Measurements from ENCODE around the gene HIP1R.

The HIP1R gene

DNA sequence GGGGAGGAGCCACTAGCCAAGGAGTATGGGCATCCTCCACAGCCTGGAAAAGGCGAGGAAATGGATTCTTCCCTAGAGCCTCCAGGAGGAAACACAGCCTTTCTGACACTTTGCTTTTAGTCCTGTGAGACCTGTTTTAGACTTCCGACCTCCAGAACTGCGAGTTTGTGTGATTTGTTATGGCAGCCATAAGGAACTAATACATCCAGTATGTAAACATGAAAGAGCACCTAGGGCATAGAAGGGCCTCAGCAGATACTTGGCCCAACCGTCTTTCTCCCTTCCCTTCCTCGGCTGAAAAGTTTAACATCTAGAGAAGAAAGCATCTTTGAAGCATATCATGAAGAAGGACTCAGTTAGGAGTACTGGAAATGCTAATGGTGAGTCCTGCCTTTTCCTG is 3.6 kb downstream of the HIP1R start:
- TF ChIP-seq, protein P1, sequence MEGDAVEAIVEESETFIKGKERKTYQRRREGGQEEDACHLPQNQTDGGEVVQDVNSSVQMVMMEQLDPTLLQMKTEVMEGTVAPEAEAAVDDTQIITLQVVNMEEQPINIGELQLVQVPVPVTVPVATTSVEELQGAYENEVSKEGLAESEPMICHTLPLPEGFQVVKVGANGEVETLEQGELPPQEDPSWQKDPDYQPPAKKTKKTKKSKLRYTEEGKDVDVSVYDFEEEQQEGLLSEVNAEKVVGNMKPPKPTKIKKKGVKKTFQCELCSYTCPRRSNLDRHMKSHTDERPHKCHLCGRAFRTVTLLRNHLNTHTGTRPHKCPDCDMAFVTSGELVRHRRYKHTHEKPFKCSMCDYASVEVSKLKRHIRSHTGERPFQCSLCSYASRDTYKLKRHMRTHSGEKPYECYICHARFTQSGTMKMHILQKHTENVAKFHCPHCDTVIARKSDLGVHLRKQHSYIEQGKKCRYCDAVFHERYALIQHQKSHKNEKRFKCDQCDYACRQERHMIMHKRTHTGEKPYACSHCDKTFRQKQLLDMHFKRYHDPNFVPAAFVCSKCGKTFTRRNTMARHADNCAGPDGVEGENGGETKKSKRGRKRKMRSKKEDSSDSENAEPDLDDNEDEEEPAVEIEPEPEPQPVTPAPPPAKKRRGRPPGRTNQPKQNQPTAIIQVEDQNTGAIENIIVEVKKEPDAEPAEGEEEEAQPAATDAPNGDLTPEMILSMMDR (IDR thresholded peaks at IDR 0.05; ENCODE audit: low read length, missing control alignments), result no peak
- DNase-seq (ENCODE audit: low read depth), result no peak
- H3K4me3 ChIP-seq (replicated peaks; ENCODE audit: low read depth, low read length), result no peak overlapping the region

DNA sequence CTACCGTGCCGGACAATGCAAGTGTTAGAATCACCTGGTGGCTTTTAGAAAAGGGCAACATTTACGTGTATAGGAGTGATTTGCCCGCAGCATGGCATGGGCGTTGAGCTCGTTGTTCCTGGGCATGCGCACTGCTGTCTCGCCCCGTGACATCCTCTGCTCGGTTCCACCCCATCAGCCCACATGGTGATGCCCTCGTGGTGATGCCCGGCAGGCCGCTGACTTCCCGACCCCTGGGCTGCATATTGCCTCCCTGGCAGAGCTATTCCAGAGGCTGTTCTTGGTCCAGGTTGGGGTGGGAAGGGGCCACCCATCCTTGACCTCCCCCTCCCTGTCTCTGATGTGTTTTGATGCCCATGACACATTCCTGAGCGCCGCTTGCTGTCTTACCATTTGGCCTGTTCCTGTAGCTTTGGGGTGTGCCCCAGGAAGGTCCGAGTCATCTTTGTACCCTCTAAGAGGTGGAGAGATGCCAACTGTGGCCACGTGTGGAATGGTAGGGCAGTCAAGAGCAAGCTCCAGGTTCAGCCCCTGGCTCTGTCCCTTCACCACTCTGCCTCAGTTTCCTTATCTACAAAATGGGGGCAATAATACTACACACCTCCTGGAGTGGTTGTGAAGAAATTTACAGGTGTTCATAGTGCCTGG is 4.8 kb downstream of the HIP1R start:
- DNase-seq (ENCODE audit: low read depth), result no peak

DNA sequence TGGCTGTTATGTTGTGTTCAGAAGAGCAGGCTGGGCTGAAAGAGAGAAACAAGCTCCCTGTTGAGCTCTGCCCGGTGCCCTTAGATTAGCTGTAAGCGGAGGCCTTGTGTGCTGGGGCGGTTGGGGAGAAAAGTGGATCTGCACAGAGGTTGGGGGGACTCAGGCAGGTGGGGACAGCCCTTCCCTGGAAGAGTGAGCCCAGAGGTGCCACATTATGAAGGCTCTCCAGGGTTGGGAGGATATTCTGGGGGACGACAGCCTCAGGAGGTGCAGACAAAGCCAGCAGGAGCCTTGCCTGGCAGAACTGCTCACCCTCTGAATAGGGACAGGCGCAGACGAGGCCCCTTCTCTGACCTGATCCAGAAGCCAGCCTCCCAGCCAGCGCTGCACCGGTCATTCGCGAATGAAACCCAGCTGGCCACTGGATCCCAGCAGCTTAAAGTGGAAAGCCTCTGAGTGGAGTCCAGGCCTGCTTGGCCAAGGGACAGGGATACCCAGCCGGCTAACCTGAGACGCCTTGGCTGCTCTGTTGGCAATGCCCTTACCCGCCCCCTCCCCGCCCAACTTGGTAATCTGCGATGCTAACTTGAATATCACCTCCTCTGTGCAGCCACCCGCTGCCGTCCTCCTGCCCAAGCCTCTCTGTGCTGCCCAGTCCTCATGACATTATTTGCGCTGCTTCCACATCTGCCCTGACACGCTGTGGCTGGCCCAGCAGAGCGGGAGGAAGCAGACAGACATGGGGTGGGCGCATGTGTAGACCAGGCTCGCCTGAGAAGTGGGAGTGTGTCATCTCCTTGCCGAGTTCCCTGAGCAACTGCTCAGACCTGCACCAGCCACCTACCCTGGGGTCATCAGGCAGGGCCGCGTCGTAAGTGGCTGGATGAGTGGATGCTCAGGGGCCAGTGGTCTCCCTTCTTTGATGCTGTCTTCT is 5.6 kb downstream of the HIP1R start:
- TF ChIP-seq, protein P1 (IDR thresholded peaks at IDR 0.05; ENCODE audit: low read length, missing control alignments), result no peak
- no peak for DNase-seq (ENCODE audit: low read depth)
- H3K4me3 ChIP-seq (replicated peaks; ENCODE audit: low read depth, low read length), result no peak overlapping the region

More for the DNA sequence above, 4.8 kb downstream of the HIP1R start:
- TF ChIP-seq, protein P1 (IDR thresholded peaks at IDR 0.05; ENCODE audit: low read length, missing control alignments), result no peak
- no peak overlapping the region for H3K4me3 ChIP-seq (replicated peaks; ENCODE audit: low read depth, low read length)

DNA sequence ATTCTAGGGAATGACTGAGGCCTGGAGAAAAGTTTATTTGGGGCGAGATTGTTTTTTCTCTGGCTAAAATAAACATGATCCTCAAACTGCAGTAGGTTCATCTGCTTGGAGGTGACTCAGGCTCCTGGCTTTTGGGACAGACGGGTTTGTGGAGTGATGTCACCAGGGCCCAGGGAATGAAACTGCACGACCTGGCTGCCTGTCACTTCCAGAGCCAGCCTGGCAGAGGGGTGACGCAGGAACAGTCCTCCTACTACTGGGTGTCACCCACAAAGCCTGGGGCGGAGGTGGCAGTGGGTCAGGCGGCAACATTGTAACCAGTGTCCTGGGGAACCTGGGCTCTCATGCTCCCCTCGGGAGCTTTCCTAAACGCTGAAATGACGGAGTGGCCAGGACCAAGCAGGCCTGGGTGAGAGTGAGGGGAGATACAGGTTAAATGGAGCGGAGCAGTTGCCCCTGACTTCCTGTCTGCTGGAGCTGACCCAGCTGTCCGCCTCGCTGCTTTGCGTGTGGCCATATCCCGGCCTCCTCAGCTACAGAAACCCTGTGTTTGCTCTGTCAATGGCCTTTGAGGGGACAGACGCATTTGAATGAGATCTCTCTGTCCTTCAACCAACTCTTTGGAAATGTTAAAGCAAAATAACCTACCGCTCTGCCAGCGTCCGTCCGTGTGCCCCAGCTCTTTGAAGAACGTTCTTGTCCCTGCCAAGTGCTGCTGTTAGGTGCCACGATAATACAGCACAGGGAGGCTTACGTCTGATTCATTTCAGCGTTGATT is 6.5 kb downstream of the HIP1R start:
- no peak overlapping the region for H3K4me3 ChIP-seq (replicated peaks; ENCODE audit: low read depth, low read length)
- no peak for DNase-seq (ENCODE audit: low read depth)
- TF ChIP-seq, protein P1 (IDR thresholded peaks at IDR 0.05; ENCODE audit: low read length, missing control alignments), result no peak

DNA sequence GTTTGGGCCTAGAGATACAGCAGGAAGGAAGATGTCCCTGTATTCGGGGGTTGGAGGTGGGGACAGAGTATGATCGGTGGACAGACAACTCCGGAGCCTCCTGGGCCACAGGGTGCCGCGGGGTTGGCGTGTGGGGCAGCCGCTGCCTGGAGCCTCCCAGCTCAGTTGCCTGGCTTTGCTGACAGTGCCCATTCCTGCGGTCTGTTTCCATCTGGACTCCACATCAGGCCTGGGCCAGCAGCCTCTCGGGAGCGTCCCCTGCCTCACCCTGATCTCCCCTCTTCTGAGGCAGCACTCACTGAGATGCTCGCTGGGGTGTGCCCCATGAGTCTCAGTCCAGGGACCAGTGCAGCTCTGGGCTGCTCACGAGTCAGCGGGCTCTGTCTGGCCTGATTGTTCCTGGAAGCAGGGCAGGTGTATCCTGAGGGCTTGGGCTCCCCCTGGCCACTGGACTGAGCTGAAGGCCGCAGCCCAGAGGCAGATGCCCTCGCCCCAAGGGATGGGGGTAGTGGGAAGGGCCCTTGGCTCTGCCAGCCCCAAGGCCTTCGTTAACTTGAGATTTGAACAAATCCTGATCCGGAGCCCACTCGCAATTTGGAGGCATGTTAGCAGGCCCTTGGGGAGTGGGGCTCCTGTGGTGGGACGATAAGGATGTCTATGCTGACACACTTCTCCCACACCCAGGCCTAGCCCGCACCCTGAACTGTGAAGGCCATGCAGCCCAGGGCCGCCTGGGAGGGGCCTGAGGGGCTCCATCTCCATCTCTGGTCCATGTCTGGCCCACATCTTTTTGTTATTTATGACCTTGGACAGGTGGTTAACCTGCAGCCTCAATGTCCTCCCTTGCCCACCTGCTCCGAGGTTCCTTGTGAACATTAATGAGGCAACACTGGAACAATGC is 7.5 kb downstream of the HIP1R start:
- no peak for DNase-seq (ENCODE audit: low read depth)
- TF ChIP-seq, protein P1 (IDR thresholded peaks at IDR 0.05; ENCODE audit: low read length, missing control alignments), result no peak
- no peak overlapping the region for H3K4me3 ChIP-seq (replicated peaks; ENCODE audit: low read depth, low read length)

DNA sequence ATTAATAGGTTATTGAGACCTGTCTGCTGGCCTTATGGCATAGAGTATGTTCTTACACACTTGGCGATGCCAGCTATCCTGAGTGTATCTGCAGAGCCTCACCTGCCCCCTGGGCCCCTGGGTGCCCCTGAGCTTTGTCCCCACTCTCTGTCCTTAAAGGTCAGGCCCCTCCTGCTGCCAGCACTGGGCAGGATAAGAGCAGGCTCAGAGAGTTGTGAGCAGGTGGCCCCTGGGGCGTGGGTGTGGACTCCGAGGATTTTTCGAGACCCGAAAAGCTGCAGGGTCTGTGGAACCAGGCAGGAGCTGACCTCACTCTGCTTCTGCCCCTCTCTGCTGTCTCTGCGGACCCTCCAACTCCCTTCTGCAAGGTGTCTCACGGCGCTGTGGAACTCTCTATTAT is 8.2 kb downstream of the HIP1R start:
- DNase-seq (ENCODE audit: low read depth), result no peak
- TF ChIP-seq, protein P1 (IDR thresholded peaks at IDR 0.05; ENCODE audit: low read length, missing control alignments), result no peak
- H3K4me3 ChIP-seq (replicated peaks; ENCODE audit: low read depth, low read length), result no peak overlapping the region

Measured in fibroblast of pulmonary artery (primary cell).